ENCODE measurements around the gene TSR3. TPM values are rescaled to one million over a fixed set of nuclear protein-coding genes. Genes with fewer than 3 reads are reported as not detected.
A peak's percentile ranks its signal among the peaks of the same experiment; 100 is the strongest.

TSR3 gene
- total RNA-seq, 1 experiment from 2014 or later, result 117 TPM

GRCh38 chr16:1309888-1310831 lies 41.5 kb downstream of the TSR3 start:
- ChIA-PET CTCF (no interaction called here), POLR2A (ENCODE audit: unreplicated experiment) (interaction anchor here (0.6 kb wide), 1 partner anchor 474 kb away, joined by 4 read pairs; no protein-coding TSS in a partner anchor)
- DNase-seq (no peak), ATAC-seq (peak; percentile 7; the same call in 1 of the 2 replicates)
- no peaks in the 10 kb centered on the region for H3F3A ChIP-seq (ENCODE audit: low read length, unreplicated experiment)
- peaks cover 53% of the 10 kb centered on the region for H3K79me2 ChIP-seq (ENCODE audit: low read length)
- intact Hi-C loops (cut with micrococcal nuclease), result no loop called here
- peak overlapping the region; percentile 85 for H3K4me3 ChIP-seq (ENCODE audit: low read length)
- no peaks in the 10 kb centered on the region for H3K27me3 ChIP-seq (ENCODE audit: low read length)
- H3K9me2 ChIP-seq (replicated peaks; ENCODE audit: low read length), result no peaks in the 10 kb centered on the region
- H3K36me3 ChIP-seq (ENCODE audit: low read depth, low read length), result peaks cover 12% of the 10 kb centered on the region; the same call in 1 of the 2 replicates
- H4K20me1 ChIP-seq (ENCODE audit: low read length), result peaks cover 43% of the 10 kb centered on the region
- H3K9me3 ChIP-seq (ENCODE audit: low read length), result no peaks in the 10 kb centered on the region
- peaks cover 10% of the 10 kb centered on the region; the same call in 1 of the 2 replicates for H3K4me1 ChIP-seq (ENCODE audit: insufficient read depth, low read length)
- no peak overlapping the region for H3K27ac ChIP-seq (ENCODE audit: low read length)
- H3K9ac ChIP-seq (ENCODE audit: low read length), result peak overlapping the region; percentile 92
- TSS peak; percentile 82 for BruUV-seq (replicated peaks)
- TF ChIP-seq EZH2phosphoT487 (IDR thresholded peaks at IDR 0.05; ENCODE audit: borderline replicate concordance, low read length), result no peak
- TF ChIP-seq EZH2 (IDR thresholded peaks at IDR 0.05; ENCODE audit: low read length, unreplicated experiment), result no peak
- no peak for TF ChIP-seq CTCF (conservative IDR thresholded peaks at IDR 0.05; ENCODE audit: low read depth, low read length)
- H3K4me2 ChIP-seq (ENCODE audit: low read length), result peak overlapping the region; percentile 100
- H2AFZ ChIP-seq (ENCODE audit: low read length), result no peak overlapping the region

GRCh38 chr16:1308977-1309885 lies 42.4 kb downstream of the TSR3 start, which contains the start of gene UBE2I:
Gene UBE2I (plus strand): TSS chr16:1309636. CDS start chr16:1314031, 4,395 bp downstream.
- POLR2A ChIA-PET (ENCODE audit: unreplicated experiment), result interaction anchor here (0.6 kb wide), 1 partner anchor 474 kb away, joined by 4 read pairs; no protein-coding TSS in a partner anchor
- DNase-seq, result peak; percentile 93
- Histone ChIP-seq H3K27ac (ENCODE audit: low read length) (peak within 1 kb of the TSS; percentile 94), H3K27me3 (ENCODE audit: low read length) (no peaks in the 10 kb centered on the region), H4K20me1 (ENCODE audit: low read length) (peaks cover 41% of the 10 kb centered on the region), H3K4me1 (ENCODE audit: insufficient read depth, low read length) (peaks cover 10% of the 10 kb centered on the region; the same call in 1 of the 2 replicates), H3K9ac (ENCODE audit: low read length) (peak within 1 kb of the TSS; percentile 100), H3K79me2 (ENCODE audit: low read length) (peaks cover 44% of the 10 kb centered on the region), H2AFZ (ENCODE audit: low read length) (peak within 1 kb of the TSS; percentile 90), H3K36me3 (ENCODE audit: low read depth, low read length) (peaks cover 11% of the 10 kb centered on the region; the same call in 1 of the 2 replicates), H3K9me3 (ENCODE audit: low read length) (no peaks in the 10 kb centered on the region), H3K4me3 (ENCODE audit: low read length) (peak within 1 kb of the TSS; percentile 85), H3F3A (ENCODE audit: low read length, unreplicated experiment) (no peaks in the 10 kb centered on the region), H3K4me2 (ENCODE audit: low read length) (peak within 1 kb of the TSS; percentile 100), H3K9me2 (replicated peaks; ENCODE audit: low read length) (no peaks in the 10 kb centered on the region)
- BruUV-seq (replicated peaks), result no TSS peak
- peak; percentile 67 for ATAC-seq
- intact Hi-C loops (cut with micrococcal nuclease), result no loop called here
- TF ChIP-seq CTCF (conservative IDR thresholded peaks at IDR 0.05; ENCODE audit: low read depth, low read length) (no peak), EZH2 (IDR thresholded peaks at IDR 0.05; ENCODE audit: low read length, unreplicated experiment) (no peak), EZH2phosphoT487 (IDR thresholded peaks at IDR 0.05; ENCODE audit: borderline replicate concordance, low read length) (no peak)
- CTCF ChIA-PET, result no interaction called here
